NCI-H1092 (cell line): ENCODE results near the gene DHX40.
"Not testable (repeated sequence)": the region's sequence is repeated elsewhere in the genome, so short reads cannot be mapped to it uniquely, and the experiment has no call there.

ENCODE experiments used
- DNase-seq: peaks from one replicate; lab custom pipeline; 2025; lab: John Stamatoyannopoulos, UW

The DHX40 gene

GRCh38 chr17:59558953-59559352 is 6.5 kb upstream of the DHX40 start:
- no peak for DNase-seq

DNA sequence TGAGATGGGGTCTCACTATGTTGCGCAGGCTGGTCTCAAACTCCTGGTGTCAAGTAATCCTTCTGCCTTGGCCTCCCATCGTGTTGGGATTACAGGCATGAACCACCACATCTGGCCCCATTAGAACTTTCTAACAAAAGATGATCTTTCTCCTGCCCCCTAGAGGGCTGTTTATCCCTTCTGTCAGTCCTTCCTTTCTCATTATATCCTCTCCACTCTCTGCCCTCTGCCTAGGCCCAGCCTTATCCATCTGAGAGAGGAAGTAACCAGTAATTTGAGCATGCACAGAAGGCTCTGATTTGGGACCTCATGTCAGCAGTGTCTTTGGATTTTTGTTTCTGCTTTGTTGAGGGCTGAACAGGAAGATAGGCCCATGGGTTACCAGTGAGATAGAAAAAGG is 4.4 kb upstream of the DHX40 start:
- DNase-seq: no peak

DNA sequence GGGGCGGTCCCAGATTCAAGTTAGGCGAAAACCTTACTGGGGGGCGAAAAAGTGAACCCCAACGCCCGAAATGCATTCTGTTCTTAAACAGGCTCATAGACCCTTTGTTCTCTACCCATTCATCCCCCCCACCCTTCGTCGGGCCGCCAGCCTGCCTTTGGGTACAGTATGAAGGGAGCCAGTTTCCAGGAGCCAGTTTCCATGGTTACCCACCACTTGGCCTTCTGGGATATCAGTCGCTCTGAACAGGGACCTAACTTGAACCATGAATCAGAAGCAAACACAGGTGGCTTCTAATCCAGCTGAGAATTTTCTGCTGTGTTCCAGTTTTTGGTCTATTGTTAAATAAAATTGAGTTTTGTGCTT is 532 bp downstream of the DHX40 start:
- DNase-seq: peak; percentile 53

- DNase-seq: not testable (repeated sequence)
These were observed 3.7 kb downstream of the DHX40 start for GRCh38 chr17:59569151-59569550.

DNA sequence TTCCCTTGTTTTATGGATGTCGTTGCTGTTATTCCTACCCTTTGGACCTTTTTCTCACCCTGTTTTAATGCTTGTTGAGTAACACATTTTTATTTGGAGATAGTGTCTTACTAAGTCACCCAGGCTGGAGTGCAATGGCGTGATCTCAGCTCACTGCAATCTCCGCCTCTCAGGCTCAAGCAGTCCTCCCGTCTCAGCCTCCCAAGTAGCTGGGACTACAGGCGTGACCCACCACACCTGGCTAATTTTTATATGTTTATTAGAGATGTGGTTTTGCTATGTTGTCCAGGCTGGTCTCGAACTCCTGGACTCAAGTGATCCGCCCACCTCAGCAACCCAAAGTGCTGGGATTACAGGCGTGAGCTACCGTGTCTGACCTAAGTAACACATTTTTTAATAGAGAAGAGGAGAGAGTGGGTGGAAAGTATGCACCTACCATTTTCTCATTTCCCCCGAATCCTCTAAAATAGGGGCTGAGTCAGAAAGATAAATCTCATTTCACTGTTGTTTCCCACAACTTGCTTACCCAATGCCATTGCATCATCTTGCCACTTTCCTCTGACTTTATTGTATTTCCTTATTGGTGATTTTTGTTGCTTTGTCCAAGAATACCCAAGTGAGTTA is 7.0 kb downstream of the DHX40 start:
- no peak for DNase-seq

- not testable (repeated sequence) for DNase-seq
These were observed 18.8 kb downstream of the DHX40 start for GRCh38 chr17:59584168-59584567.

DNA sequence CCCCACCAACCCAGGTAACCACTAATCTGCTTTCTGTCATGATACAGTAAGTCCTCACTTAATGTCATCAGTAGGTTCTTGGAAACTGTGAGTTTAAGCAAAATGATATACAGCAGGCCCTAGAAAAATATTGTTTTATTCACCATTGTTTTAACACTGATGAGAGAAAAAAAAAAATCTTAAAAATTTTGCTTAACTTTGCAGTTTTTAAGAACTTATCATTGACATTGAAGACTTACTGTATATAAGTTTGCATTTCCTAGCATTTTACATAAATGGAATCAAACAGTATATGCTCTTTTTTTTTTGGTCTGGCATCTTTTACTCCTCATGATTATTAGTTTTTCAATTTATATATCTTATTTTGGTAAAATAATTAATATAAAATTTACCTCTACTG is 34.8 kb downstream of the DHX40 start:
- no peak for DNase-seq

- DNase-seq: no peak
These were observed 35.7 kb downstream of the DHX40 start for GRCh38 chr17:59601130-59601529.

- no peak for DNase-seq
These were observed 41.7 kb downstream of the DHX40 start for GRCh38 chr17:59607061-59607460.

GRCh38 chr17:59607817-59608403 is 42.5 kb downstream of the DHX40 start:
- no peak for DNase-seq

GRCh38 chr17:59611503-59611902 is 46.1 kb downstream of the DHX40 start:
- DNase-seq: no peak

- DNase-seq: no peak
These were observed 51.0 kb downstream of the DHX40 start for GRCh38 chr17:59616253-59616920.

- DNase-seq: no peak
These were observed 51.8 kb downstream of the DHX40 start for GRCh38 chr17:59617156-59617732.

DNA sequence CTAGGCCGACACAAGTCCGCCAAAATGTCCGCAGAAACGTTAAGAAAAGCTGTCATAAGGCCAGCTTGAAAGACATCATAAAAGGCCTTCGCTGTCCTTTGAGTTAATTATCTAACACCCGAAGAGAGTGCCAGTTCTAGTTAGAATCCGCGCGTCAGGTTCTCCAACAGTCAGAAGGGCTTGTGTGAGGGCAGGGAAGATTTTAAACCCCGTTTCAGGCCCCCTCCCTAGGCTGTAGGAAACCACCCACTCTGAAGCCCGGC is 53.6 kb downstream of the DHX40 start:
- no peak for DNase-seq

- DNase-seq: peak; percentile 95
These were observed 54.1 kb downstream of the DHX40 start, which contains the start of gene CLTC for GRCh38 chr17:59619298-59620063. CLTC (plus strand) TSS chr17:59619895; CDS start chr17:59620132, 237 bp downstream.

DNA sequence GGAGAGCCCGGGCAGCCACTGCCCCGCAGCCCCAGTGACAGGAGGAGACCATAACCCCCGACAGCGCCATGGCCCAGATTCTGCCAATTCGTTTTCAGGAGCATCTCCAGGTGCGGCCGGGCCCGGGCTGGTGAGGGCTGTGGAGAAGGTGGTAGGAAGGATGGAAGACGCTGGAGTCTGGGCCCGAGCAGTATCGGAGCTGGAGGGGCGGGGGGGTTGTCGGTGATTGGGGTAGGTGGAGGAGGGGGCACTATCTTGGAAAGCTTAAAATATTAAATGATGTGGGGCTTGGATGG is 54.6 kb downstream of the DHX40 start:
- no peak for DNase-seq

DNA sequence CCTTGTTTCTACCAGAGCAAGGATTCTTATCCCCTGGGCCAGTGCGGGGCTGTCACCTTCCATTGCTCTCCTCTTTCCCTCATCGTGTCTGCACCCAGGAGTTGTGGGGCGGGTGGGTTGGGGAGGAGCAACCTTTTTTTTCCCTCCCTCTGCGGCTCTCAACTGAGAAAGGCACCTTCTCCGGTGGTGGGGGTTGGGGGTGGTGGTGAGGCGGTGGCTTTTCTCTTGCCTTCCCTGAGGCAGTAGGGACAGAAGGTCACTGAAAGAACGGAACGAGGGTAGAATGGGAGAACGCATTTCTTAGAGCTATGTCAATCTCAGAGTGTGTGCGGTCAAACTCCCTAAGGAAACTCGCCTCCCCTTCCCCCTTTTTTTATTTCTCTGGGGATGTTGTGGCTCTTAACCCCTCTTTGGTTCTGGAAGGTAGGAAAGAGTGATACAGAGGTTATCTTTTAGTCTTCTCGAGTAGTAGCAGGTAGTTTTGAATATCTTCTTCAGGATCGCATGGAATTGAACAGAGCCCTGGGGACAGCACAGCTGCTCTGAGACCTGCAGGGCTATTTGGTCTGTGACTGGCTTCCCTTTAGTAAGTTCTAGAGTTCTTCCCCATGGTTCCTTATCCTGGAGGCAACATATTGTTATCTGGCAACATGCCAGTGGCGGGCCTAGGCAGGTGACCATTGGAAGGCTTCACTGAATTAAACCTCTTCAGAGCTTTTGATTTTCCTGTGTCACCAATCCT is 55.3 kb downstream of the DHX40 start:
- DNase-seq: no peak

GRCh38 chr17:59621771-59622170 is 56.4 kb downstream of the DHX40 start:
- no peak for DNase-seq

- DNase-seq: no peak
These were observed 57.7 kb downstream of the DHX40 start for GRCh38 chr17:59623151-59623550.

DNA sequence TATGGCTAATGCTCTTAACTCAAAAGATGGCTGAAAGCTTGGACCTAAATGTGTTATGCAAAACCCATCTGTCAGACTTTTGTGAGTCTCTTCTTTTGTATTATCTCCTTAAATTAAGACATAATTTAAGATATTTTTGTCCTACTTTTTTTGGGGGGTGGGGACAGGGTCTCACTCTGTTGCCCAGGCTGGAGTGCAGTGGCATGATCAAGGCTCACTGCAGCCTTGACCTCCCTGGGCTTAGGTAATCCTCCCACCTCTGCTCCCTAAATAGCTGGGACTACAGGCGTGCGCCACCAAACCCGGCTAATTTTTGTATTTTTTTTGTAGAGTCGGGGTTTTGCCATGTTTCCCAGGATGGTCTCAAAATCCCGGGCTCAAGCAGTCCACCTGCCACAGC is 61.3 kb downstream of the DHX40 start:
- DNase-seq: no peak

GRCh38 chr17:59627274-59627673 is 61.9 kb downstream of the DHX40 start:
- no peak for DNase-seq

DNA sequence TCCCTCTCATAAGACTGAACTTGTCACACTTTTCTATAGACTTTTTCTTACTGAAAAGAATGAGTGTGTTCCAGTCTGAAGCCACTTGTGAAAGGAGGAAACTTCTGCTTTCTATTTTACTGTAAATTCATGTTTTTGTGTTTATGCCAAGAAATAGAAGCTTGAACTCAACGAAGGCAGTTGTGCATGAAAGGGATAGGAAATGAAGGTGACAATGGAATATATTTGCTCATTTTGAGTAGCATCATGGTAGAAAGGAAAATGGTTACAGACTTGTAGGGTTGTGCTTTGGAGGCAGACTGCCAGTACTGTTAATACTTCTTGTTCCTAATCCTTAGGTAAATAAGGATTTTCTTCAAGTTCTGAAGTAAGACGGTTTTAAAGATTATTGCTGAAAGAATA is 62.4 kb downstream of the DHX40 start:
- DNase-seq: no peak
